PC-3 (cell line): ENCODE measurements around the gene POU5F2.

Source experiments
- EZH2 ChIP-seq: fragments of 300-600 bp; sonication (generic); IDR thresholded peaks from one replicate; pipeline ENCODE4 v1.6.1; 2017; ENCODE audit warnings: antibody characterized with exemption, mild to moderate bottlenecking, low read length; ENCODE audit not compliant: unreplicated experiment
- TF ChIP-seq, protein P1 (sequence below): fragments of 300-600 bp; sonication (generic); conservative IDR thresholded peaks from 2 replicates; pipeline ENCODE4 v1.5.1; 2017; ENCODE audit warnings: antibody characterized with exemption, low read depth, mild to moderate bottlenecking, low read length

DNA sequence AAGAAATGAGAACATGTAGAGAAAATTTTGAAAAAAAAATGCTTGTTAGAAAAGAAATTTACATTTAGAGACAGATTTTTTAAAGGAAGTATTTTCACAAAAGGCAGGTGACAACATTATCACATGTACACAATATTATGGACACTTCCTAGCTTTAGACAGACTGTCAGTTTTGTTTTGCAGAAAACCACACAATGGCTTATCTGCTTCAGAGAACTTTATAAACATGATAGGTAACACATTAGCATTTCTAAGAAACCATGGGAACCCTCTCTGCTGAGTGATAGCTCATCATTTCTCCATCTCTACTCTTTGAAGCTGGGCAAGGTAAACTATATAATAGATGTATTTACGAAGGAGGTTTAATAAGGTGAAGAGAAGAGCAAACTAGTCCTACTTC, 25.6 kb downstream of the POU5F2 start:
- TF ChIP-seq EZH2: no peak
- TF ChIP-seq, protein P1, sequence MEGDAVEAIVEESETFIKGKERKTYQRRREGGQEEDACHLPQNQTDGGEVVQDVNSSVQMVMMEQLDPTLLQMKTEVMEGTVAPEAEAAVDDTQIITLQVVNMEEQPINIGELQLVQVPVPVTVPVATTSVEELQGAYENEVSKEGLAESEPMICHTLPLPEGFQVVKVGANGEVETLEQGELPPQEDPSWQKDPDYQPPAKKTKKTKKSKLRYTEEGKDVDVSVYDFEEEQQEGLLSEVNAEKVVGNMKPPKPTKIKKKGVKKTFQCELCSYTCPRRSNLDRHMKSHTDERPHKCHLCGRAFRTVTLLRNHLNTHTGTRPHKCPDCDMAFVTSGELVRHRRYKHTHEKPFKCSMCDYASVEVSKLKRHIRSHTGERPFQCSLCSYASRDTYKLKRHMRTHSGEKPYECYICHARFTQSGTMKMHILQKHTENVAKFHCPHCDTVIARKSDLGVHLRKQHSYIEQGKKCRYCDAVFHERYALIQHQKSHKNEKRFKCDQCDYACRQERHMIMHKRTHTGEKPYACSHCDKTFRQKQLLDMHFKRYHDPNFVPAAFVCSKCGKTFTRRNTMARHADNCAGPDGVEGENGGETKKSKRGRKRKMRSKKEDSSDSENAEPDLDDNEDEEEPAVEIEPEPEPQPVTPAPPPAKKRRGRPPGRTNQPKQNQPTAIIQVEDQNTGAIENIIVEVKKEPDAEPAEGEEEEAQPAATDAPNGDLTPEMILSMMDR: no peak
